ENCODE results near the gene WDR44.

GRCh38 chrX:118498755-118499154 is 152.8 kb downstream of the WDR44 start:
- TF ChIP-seq, protein P1, sequence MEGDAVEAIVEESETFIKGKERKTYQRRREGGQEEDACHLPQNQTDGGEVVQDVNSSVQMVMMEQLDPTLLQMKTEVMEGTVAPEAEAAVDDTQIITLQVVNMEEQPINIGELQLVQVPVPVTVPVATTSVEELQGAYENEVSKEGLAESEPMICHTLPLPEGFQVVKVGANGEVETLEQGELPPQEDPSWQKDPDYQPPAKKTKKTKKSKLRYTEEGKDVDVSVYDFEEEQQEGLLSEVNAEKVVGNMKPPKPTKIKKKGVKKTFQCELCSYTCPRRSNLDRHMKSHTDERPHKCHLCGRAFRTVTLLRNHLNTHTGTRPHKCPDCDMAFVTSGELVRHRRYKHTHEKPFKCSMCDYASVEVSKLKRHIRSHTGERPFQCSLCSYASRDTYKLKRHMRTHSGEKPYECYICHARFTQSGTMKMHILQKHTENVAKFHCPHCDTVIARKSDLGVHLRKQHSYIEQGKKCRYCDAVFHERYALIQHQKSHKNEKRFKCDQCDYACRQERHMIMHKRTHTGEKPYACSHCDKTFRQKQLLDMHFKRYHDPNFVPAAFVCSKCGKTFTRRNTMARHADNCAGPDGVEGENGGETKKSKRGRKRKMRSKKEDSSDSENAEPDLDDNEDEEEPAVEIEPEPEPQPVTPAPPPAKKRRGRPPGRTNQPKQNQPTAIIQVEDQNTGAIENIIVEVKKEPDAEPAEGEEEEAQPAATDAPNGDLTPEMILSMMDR (conservative IDR thresholded peaks at IDR 0.05; ENCODE audit: low read depth, low read length): no peak
- TF ChIP-seq EZH2 (IDR thresholded peaks at IDR 0.05; ENCODE audit: borderline replicate concordance, low read depth, low read length, poor library complexity, severe bottlenecking): no peak
